SK-N-SH treated with all-trans-retinoic acid at 6 μM for 48 hours (cell line): ENCODE results near the gene EPC2.
"Not testable (repeated sequence)": the region's sequence is repeated elsewhere in the genome, so short reads cannot be mapped to it uniquely, and the experiment has no call there.

Experiments
- OSR1 ChIP-seq: fragments of 250-450 bp; sonication (Bioruptor Pico); IDR thresholded peaks from 2 replicates; pipeline ENCODE4 v1.8.0; 2022; ENCODE audit warnings: moderate library complexity, mild to moderate bottlenecking, inconsistent platforms
- PPARA ChIP-seq: fragments of 250-450 bp; sonication (Bioruptor Pico); IDR thresholded peaks from 2 replicates; pipeline ENCODE4 v1.5.0; 2020; ENCODE audit warnings: mild to moderate bottlenecking, borderline replicate concordance
- TCF4 ChIP-seq: fragments of 250-450 bp; sonication (Bioruptor Pico); IDR thresholded peaks from 2 replicates; pipeline ENCODE4 v1.8.0; 2021; ENCODE audit warnings: mild to moderate bottlenecking, moderate library complexity, borderline replicate concordance
- ZFP3 ChIP-seq: fragments of 250-450 bp; sonication (Bioruptor Pico); IDR thresholded peaks from 2 replicates; pipeline ENCODE4 v1.5.0; 2020; ENCODE audit warnings: mild to moderate bottlenecking, moderate library complexity
- ZFP30 ChIP-seq: fragments of 450-650 bp; formaldehyde crosslinking; IDR thresholded peaks from 2 replicates; pipeline ENCODE4 v1.5.0; 2022; ENCODE audit warnings: mild to moderate bottlenecking, moderate library complexity
- ZNF70 ChIP-seq: fragments of 450-650 bp; formaldehyde crosslinking; IDR thresholded peaks from 2 replicates; pipeline ENCODE4 v1.5.0; 2020; ENCODE audit warnings: mild to moderate bottlenecking, moderate library complexity
- ZNF8 ChIP-seq: fragments of 450-650 bp; formaldehyde crosslinking; IDR thresholded peaks from 2 replicates; pipeline ENCODE4 v1.5.0; 2020; ENCODE audit warnings: mild to moderate bottlenecking, moderate library complexity
- TF ChIP-seq, protein P1 (sequence below): fragments of 250-450 bp; sonication (Bioruptor Pico); IDR thresholded peaks from 2 replicates; pipeline ENCODE4 v1.8.0; 2021; ENCODE audit warnings: low read depth, mild to moderate bottlenecking, moderate library complexity, borderline replicate concordance
- TF ChIP-seq, protein P2 (sequence below): fragments of 250-450 bp; sonication (Bioruptor Pico); IDR thresholded peaks from 2 replicates; pipeline ENCODE4 v1.8.0; 2020; ENCODE audit warnings: mild to moderate bottlenecking, moderate library complexity, borderline replicate concordance
- TF ChIP-seq, protein P3 (sequence below): fragments of 250-450 bp; sonication (Bioruptor Pico); IDR thresholded peaks from 2 replicates; pipeline ENCODE4 v1.5.1; 2021; ENCODE audit warnings: mild to moderate bottlenecking, moderate library complexity

DNA sequence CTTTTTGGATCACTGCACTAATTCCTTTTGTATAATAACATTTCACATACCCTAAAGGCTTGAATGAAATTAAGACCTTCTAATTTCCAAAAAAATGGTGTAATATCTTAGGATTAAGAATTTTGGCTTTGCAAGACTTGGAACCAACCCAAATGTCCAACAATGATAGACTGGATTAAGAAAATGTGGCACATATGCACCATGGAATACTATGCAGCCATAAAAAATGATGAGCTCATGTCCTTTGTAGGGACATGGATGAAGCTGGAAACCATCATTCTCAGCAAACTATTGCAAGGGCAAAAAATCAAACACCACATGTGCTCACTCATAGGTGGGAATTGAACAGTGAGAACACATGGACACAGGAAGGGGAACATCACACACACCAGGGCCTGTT lies 43.5 kb downstream of the EPC2 start:
- not testable (repeated sequence) for TF ChIP-seq ZFP3 (CRISPR knock-in tag); OSR1 (CRISPR knock-in tag); ZNF70 (CRISPR knock-in tag); PPARA (CRISPR knock-in tag); ZNF8 (CRISPR knock-in tag); ZFP30; TCF4 (CRISPR knock-in tag)
- TF ChIP-seq, protein P1, sequence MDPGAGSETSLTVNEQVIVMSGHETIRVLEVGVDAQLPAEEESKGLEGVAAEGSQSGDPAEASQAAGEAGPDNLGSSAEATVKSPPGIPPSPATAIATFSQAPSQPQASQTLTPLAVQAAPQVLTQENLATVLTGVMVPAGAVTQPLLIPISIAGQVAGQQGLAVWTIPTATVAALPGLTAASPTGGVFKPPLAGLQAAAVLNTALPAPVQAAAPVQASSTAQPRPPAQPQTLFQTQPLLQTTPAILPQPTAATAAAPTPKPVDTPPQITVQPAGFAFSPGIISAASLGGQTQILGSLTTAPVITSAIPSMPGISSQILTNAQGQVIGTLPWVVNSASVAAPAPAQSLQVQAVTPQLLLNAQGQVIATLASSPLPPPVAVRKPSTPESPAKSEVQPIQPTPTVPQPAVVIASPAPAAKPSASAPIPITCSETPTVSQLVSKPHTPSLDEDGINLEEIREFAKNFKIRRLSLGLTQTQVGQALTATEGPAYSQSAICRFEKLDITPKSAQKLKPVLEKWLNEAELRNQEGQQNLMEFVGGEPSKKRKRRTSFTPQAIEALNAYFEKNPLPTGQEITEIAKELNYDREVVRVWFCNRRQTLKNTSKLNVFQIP (CRISPR knock-in tag): not testable (repeated sequence)
- TF ChIP-seq, protein P2, sequence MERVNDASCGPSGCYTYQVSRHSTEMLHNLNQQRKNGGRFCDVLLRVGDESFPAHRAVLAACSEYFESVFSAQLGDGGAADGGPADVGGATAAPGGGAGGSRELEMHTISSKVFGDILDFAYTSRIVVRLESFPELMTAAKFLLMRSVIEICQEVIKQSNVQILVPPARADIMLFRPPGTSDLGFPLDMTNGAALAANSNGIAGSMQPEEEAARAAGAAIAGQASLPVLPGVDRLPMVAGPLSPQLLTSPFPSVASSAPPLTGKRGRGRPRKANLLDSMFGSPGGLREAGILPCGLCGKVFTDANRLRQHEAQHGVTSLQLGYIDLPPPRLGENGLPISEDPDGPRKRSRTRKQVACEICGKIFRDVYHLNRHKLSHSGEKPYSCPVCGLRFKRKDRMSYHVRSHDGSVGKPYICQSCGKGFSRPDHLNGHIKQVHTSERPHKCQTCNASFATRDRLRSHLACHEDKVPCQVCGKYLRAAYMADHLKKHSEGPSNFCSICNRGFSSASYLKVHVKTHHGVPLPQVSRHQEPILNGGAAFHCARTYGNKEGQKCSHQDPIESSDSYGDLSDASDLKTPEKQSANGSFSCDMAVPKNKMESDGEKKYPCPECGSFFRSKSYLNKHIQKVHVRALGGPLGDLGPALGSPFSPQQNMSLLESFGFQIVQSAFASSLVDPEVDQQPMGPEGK (CRISPR knock-in tag): not testable (repeated sequence)
- TF ChIP-seq, protein P3, sequence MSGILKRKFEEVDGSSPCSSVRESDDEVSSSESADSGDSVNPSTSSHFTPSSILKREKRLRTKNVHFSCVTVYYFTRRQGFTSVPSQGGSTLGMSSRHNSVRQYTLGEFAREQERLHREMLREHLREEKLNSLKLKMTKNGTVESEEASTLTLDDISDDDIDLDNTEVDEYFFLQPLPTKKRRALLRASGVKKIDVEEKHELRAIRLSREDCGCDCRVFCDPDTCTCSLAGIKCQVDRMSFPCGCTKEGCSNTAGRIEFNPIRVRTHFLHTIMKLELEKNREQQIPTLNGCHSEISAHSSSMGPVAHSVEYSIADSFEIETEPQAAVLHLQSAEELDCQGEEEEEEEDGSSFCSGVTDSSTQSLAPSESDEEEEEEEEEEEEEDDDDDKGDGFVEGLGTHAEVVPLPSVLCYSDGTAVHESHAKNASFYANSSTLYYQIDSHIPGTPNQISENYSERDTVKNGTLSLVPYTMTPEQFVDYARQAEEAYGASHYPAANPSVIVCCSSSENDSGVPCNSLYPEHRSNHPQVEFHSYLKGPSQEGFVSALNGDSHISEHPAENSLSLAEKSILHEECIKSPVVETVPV (CRISPR knock-in tag): not testable (repeated sequence)
